HCT116 (cell line): Measurements from ENCODE around the gene SLC6A6. TPM values are rescaled to one million over a fixed set of nuclear protein-coding genes. Genes with fewer than 3 reads are reported as not detected.

Experiments
- ATAC-seq: fragments of 200-7000 bp; cut with Tn5 transposase; 2 replicates; pipeline ENCODE4 v1.9.1; 2020; ENCODE audit warnings: mild to moderate bottlenecking, moderate library complexity
- BruUV-seq: library from RNA; stranded (reverse); fragments of 400-500 nt; replicated peaks from 2 replicates; lab custom pipeline; 2021; lab: Mats Ljungman, UMichigan
- CTCF ChIA-PET: fragments of 300-600 bp; sonication (Branson Sonifier 250); formaldehyde crosslinking; loops from one replicate; lab custom pipeline; 2021; ENCODE audit warnings: antibody characterized with exemption; lab: Charles Lee
- POLR2A ChIA-PET: fragments of 300-600, 350-600 bp; sonication (Branson Sonifier 250); formaldehyde crosslinking; loops from one replicate; lab custom pipeline; 2021; ENCODE audit warnings: antibody characterized with exemption; lab: Charles Lee
- RAD21 ChIA-PET, 2 experiments: fragments of 300-600 bp; sonication (Branson Sonifier 250); formaldehyde crosslinking; loops; one replicate each; lab custom pipeline; 2023; ENCODE audit warnings: low total read pairs in 2 of 2; ENCODE audit not compliant: uncharacterized antibody in 2 of 2, unreplicated experiment in 2 of 2, low non-redundant PET in 1 of 2; lab: Charles Lee
- DNase-seq: peaks from one replicate; pipeline ENCODE4 v3.0.0-alpha.2; 2010; ENCODE audit warnings: low read depth, low spot score
- H2AFZ ChIP-seq: fragments of 200-600 bp; shearing (Covaris generic), sonication (generic); 2 replicates; pipeline ENCODE4 v1.6.1; 2017; ENCODE audit warnings: low read depth, mixed run types, mixed read lengths, antibody characterized with exemption, low read length; ENCODE audit not compliant: poor library complexity, severe bottlenecking
- H3K27ac ChIP-seq: 2 replicates; pipeline ENCODE4 v1.5.1; 2012; ENCODE audit warnings: low read depth, low read length
- H3K27me3 ChIP-seq: fragments of 200-600 bp; sonication (generic); 2 replicates; pipeline ENCODE4 v1.6.1; 2016; ENCODE audit warnings: mixed run types, low read length, mixed read lengths; ENCODE audit not compliant: insufficient read depth
- H3K36me3 ChIP-seq, 2 experiments: fragments of 200-500 bp in 1 of 2; fragments of 200-600 bp in 1 of 2; sonication (Bioruptor generic) in 1 of 2; sonication (generic) in 1 of 2; 2 replicates each; pipeline versions ENCODE4 v1.5.1 to v1.6.1; 2014 to 2016; ENCODE audit warnings: low read length in 2 of 2, inconsistent platforms in 1 of 2, mixed read lengths in 1 of 2, mixed run types in 1 of 2; ENCODE audit not compliant: insufficient read depth in 2 of 2, control insufficient read depth in 1 of 2
- H3K4me1 ChIP-seq, 2 experiments: fragments of 200-600 bp in 1 of 2; sonication (generic) in 1 of 2; 2 replicates each; pipeline versions ENCODE4 v1.5.1 to v1.6.1; 2012 to 2017; ENCODE audit warnings: low read length in 2 of 2, inconsistent platforms in 1 of 2, mild to moderate bottlenecking in 1 of 2, mixed read lengths in 1 of 2, mixed run types in 1 of 2, moderate library complexity in 1 of 2; ENCODE audit not compliant: insufficient read depth in 2 of 2, control insufficient read depth in 1 of 2
- H3K4me2 ChIP-seq: fragments of 200-600 bp; sonication (generic); 2 replicates; pipeline ENCODE4 v1.6.1; 2017; ENCODE audit warnings: mixed run types, low read length, mixed read lengths
- H3K4me3 ChIP-seq, 2 experiments: fragments of 200-600 bp in 1 of 2; sonication (generic) in 1 of 2; replicated peaks in 1 of 2; 2 replicates each; pipeline ENCODE4 v1.5.1; 2011 to 2016; ENCODE audit warnings: low read length in 2 of 2, control low read depth in 1 of 2, low read depth in 1 of 2, mild to moderate bottlenecking in 1 of 2, mixed read lengths in 1 of 2, mixed run types in 1 of 2
- H3K79me2 ChIP-seq: fragments of 200-600 bp; sonication (generic); 2 replicates; pipeline ENCODE4 v1.6.1; 2017; ENCODE audit warnings: mild to moderate bottlenecking, mixed run types, low read length, moderate library complexity, mixed read lengths; ENCODE audit not compliant: insufficient read depth
- H3K9ac ChIP-seq: fragments of 200-600 bp; sonication (generic); 2 replicates; pipeline ENCODE4 v1.6.1; 2016; ENCODE audit warnings: low read length, mixed read lengths
- H3K9me2 ChIP-seq: fragments of 200-600 bp; sonication (generic), shearing (Covaris generic); 2 replicates; pipeline ENCODE4 v1.6.1; 2017; ENCODE audit warnings: mixed run types, mild to moderate bottlenecking, moderate library complexity; ENCODE audit not compliant: insufficient read depth
- H3K9me3 ChIP-seq, 2 experiments: fragments of 200-500 bp in 1 of 2; fragments of 200-600 bp in 1 of 2; sonication (Bioruptor generic) in 1 of 2; sonication (generic) in 1 of 2; 2 replicates each; pipeline ENCODE4 v1.6.1; 2014 to 2017; ENCODE audit warnings: low read length in 2 of 2, mixed read lengths in 2 of 2, inconsistent platforms in 1 of 2, low read depth in 1 of 2, mild to moderate bottlenecking in 1 of 2, mixed run types in 1 of 2, moderate library complexity in 1 of 2; ENCODE audit not compliant: control insufficient read depth in 1 of 2, insufficient read depth in 1 of 2
- H4K20me1 ChIP-seq: fragments of 200-600 bp; sonication (generic), shearing (Covaris generic); 2 replicates; pipeline ENCODE4 v1.6.1; 2017; ENCODE audit warnings: mixed run types, mild to moderate bottlenecking, moderate library complexity; ENCODE audit not compliant: insufficient read depth
- CBX3 ChIP-seq: IDR thresholded peaks from 2 replicates; pipeline ENCODE4 v1.6.1; 2012; ENCODE audit warnings: low read depth
- EZH2 ChIP-seq: fragments of 200-600 bp; sonication (generic); IDR thresholded peaks from 2 replicates; pipeline ENCODE4 v1.6.1; 2017; ENCODE audit warnings: antibody characterized with exemption, mixed run types
- JUND ChIP-seq: IDR thresholded peaks from 2 replicates; pipeline ENCODE4 v1.6.1; 2012
- MAX ChIP-seq: IDR thresholded peaks from 2 replicates; pipeline ENCODE4 v1.6.1; 2012
- POLR2A ChIP-seq: IDR thresholded peaks from 2 replicates; pipeline ENCODE4 v1.7.0; 2011; ENCODE audit warnings: borderline replicate concordance; ENCODE audit not compliant: insufficient read depth, insufficient read length; ENCODE audit errors: extremely low read depth
- POLR2AphosphoS5 ChIP-seq: IDR thresholded peaks from 2 replicates; pipeline ENCODE4 v1.6.1; 2011; ENCODE audit warnings: mild to moderate bottlenecking, low read depth, low read length, moderate library complexity
- SP1 ChIP-seq: IDR thresholded peaks from 2 replicates; pipeline ENCODE4 v1.6.1; 2012; ENCODE audit warnings: low read depth
- SRF ChIP-seq: IDR thresholded peaks from 2 replicates; pipeline ENCODE4 v1.6.1; 2012; ENCODE audit warnings: low read depth
- YY1 ChIP-seq: IDR thresholded peaks from 2 replicates; pipeline ENCODE4 v1.6.1; 2011; ENCODE audit warnings: low read length, low read depth, moderate library complexity, mild to moderate bottlenecking; ENCODE audit not compliant: insufficient replicate concordance; ENCODE audit errors: extremely low read depth
- ZFX ChIP-seq: fragments of 450-650 bp; IDR thresholded peaks from 2 replicates; pipeline ENCODE4 v1.6.1; 2017
- ZNF274 ChIP-seq: fragments of 200-500 bp; sonication (Bioruptor generic); IDR thresholded peaks from 2 replicates; pipeline ENCODE4 v1.6.1; 2014; ENCODE audit warnings: mild to moderate bottlenecking, low read depth, low read length, inconsistent platforms
- intact Hi-C: fragments of 100-400 bp; cut with micrococcal nuclease; formaldehyde crosslinking; loops from 2 replicates; pipeline ENCODE4 v1.10.0; 2022
- total RNA-seq: library from RNA; stranded (reverse); gene quantifications from one replicate; pipeline ENCODE4 v1.2.1, GENCODE V29; 2021; ENCODE audit not compliant: unreplicated experiment
- TF ChIP-seq, protein P1 (sequence below): IDR thresholded peaks from 2 replicates; pipeline ENCODE4 v1.6.1; 2012; ENCODE audit warnings: low read depth
- TF ChIP-seq, protein P2 (sequence below): IDR thresholded peaks from 2 replicates; pipeline ENCODE4 v1.6.1; 2011; ENCODE audit warnings: mild to moderate bottlenecking, low read length, moderate library complexity; ENCODE audit not compliant: insufficient replicate concordance; ENCODE audit errors: extremely low read depth

Gene SLC6A6
- total RNA-seq, 1 experiment from 2014 or later: 36.3 TPM

DNA sequence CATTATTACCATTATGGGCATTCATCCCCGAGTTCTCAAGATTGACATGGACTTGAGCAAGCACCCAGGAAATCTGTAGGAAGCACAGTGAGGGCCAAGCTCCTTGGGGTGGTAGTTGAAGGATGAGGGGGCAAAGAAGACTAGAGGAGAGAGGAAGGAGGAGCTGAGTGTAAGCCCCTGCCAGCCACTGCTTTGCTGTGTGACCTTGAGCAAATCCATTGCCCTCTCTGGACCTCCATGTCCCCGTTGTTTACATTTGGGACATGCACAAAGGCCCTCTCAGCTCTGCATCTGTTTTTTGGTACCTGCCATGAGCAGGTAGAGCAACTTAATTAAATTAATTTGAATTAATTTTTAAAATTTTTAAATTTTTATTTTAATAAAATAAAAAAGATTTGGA is 33.5 kb upstream of the SLC6A6 start:
- intact Hi-C loops: no loop called here
- Histone ChIP-seq H3K9me3 (no peaks in the 10 kb centered on the region), H3K9me2 (no peaks in the 10 kb centered on the region), H3K79me2 (no peaks in the 10 kb centered on the region), H3K9ac (no peak overlapping the region), H3K4me1 (peaks cover 23 to 40% of the 10 kb centered on the region in 2 experiments), H3K27me3 (no peaks in the 10 kb centered on the region), H3K4me2 (no peak overlapping the region), H3K27ac (no peak overlapping the region), H3K4me3 (no peak overlapping the region), H4K20me1 (no peaks in the 10 kb centered on the region), H2AFZ (no peak overlapping the region), H3K36me3 (no peaks in the 10 kb centered on the region)
- CTCF ChIA-PET: interaction anchor here (0.6 to 1.2 kb wide), 4 partner anchors 10 to 165 kb away, joined by 3 to 4 read pairs (median 3); no protein-coding TSS in a partner anchor
- ATAC-seq (no peak), DNase-seq (no peak)
- no TSS peak for BruUV-seq
- TF ChIP-seq, protein P1, sequence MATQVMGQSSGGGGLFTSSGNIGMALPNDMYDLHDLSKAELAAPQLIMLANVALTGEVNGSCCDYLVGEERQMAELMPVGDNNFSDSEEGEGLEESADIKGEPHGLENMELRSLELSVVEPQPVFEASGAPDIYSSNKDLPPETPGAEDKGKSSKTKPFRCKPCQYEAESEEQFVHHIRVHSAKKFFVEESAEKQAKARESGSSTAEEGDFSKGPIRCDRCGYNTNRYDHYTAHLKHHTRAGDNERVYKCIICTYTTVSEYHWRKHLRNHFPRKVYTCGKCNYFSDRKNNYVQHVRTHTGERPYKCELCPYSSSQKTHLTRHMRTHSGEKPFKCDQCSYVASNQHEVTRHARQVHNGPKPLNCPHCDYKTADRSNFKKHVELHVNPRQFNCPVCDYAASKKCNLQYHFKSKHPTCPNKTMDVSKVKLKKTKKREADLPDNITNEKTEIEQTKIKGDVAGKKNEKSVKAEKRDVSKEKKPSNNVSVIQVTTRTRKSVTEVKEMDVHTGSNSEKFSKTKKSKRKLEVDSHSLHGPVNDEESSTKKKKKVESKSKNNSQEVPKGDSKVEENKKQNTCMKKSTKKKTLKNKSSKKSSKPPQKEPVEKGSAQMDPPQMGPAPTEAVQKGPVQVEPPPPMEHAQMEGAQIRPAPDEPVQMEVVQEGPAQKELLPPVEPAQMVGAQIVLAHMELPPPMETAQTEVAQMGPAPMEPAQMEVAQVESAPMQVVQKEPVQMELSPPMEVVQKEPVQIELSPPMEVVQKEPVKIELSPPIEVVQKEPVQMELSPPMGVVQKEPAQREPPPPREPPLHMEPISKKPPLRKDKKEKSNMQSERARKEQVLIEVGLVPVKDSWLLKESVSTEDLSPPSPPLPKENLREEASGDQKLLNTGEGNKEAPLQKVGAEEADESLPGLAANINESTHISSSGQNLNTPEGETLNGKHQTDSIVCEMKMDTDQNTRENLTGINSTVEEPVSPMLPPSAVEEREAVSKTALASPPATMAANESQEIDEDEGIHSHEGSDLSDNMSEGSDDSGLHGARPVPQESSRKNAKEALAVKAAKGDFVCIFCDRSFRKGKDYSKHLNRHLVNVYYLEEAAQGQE: no peak
- no peak for TF ChIP-seq EZH2
- TF ChIP-seq POLR2AphosphoS5: no peak
- no peak for TF ChIP-seq ZNF274
- no peak for TF ChIP-seq JUND
- TF ChIP-seq POLR2A: no peak
- no peak for TF ChIP-seq SP1
- no peak for TF ChIP-seq SRF
- TF ChIP-seq YY1: no peak
- TF ChIP-seq MAX: no peak
- TF ChIP-seq CBX3: no peak
- TF ChIP-seq ZFX: no peak
- TF ChIP-seq, protein P2, sequence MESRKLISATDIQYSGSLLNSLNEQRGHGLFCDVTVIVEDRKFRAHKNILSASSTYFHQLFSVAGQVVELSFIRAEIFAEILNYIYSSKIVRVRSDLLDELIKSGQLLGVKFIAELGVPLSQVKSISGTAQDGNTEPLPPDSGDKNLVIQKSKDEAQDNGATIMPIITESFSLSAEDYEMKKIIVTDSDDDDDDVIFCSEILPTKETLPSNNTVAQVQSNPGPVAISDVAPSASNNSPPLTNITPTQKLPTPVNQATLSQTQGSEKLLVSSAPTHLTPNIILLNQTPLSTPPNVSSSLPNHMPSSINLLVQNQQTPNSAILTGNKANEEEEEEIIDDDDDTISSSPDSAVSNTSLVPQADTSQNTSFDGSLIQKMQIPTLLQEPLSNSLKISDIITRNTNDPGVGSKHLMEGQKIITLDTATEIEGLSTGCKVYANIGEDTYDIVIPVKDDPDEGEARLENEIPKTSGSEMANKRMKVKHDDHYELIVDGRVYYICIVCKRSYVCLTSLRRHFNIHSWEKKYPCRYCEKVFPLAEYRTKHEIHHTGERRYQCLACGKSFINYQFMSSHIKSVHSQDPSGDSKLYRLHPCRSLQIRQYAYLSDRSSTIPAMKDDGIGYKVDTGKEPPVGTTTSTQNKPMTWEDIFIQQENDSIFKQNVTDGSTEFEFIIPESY: no peak
- POLR2A ChIA-PET: interaction anchor here (1.6 kb wide), 1 partner anchor 11 kb away, joined by 4 read pairs; no protein-coding TSS in a partner anchor
- RAD21 ChIA-PET: no interaction called here
